Tibial nerve (tissue), 4 donors: Measurements from ENCODE around the gene RAP1GAP2. TPM values are rescaled to one million over a fixed set of nuclear protein-coding genes. Genes with fewer than 3 reads are reported as not detected.

Experiments
- DNase-seq, 2 donors: peaks; one replicate each; pipeline ENCODE4 v3.0.0-alpha.2; 2019; ENCODE audit warnings: low spot score in 2 of 2
- H3K27ac ChIP-seq, 4 donors: fragments of 200-600 bp; sonication (generic) in 3 of 4; one replicate each; pipeline ENCODE4 v1.5.1; 2017 to 2019; ENCODE audit warnings: mild to moderate bottlenecking in 1 of 4
- H3K27me3 ChIP-seq, 2 donors: fragments of 200-600 bp; sonication (generic) in 1 of 2; one replicate each; pipeline versions ENCODE4 v1.5.1 to v1.6.0; 2017 to 2019
- H3K36me3 ChIP-seq, 3 donors: fragments of 200-600 bp; sonication (generic); one replicate each; pipeline ENCODE4 v1.5.1; 2018 to 2019
- H3K4me1 ChIP-seq, 4 donors: fragments of 200-600 bp; sonication (generic) in 3 of 4; one replicate each; pipeline ENCODE4 v1.5.1; 2017 to 2019
- H3K4me3 ChIP-seq, 4 donors: fragments of 200-600 bp; sonication (generic) in 3 of 4; one replicate each; pipeline ENCODE4 v1.5.1; 2017 to 2019; ENCODE audit warnings: mild to moderate bottlenecking in 1 of 4, moderate library complexity in 1 of 4
- H3K9me3 ChIP-seq, 4 donors: fragments of 200-600 bp; sonication (generic) in 3 of 4; one replicate each; pipeline ENCODE4 v1.5.1; 2017 to 2019
- CTCF ChIP-seq, 5 experiments: fragments of 200-600 bp in 3 of 5; fragments of 450-650 bp in 2 of 5; sonication (generic) in 3 of 5; IDR thresholded peaks; one replicate each; pipeline ENCODE4 v1.5.1; 2016 to 2019; ENCODE audit warnings: antibody characterized with exemption in 5 of 5, mild to moderate bottlenecking in 3 of 5, moderate library complexity in 2 of 5
- EP300 ChIP-seq, 2 donors: sonication (generic); formaldehyde crosslinking; IDR thresholded peaks; one replicate each; pipeline ENCODE4 v1.6.1; 2017; ENCODE audit warnings: antibody characterized with exemption in 2 of 2, mild to moderate bottlenecking in 1 of 2
- POLR2A ChIP-seq, 2 donors: fragments of 450-650 bp; IDR thresholded peaks; one replicate each; pipeline ENCODE4 v1.6.1; 2017; ENCODE audit warnings: antibody characterized with exemption in 2 of 2, mild to moderate bottlenecking in 2 of 2, moderate library complexity in 2 of 2
- WGBS, 2 donors: methylation state at CpG; one replicate each; pipeline ENCODE4 v1.1.5; 2018; 5-methylcytosine and 5-hydroxymethylcytosine counted together
- total RNA-seq, 4 donors: library from RNA; depleted of rRNA; stranded (reverse); fragments of >200 nt; gene quantifications; one replicate each; pipeline ENCODE4 v1.1.0, GENCODE V29; 2016

The RAP1GAP2 gene
- total RNA-seq, 4 donors from 2014 or later = 5.4 to 18.2 (median 11.9) TPM

DNA sequence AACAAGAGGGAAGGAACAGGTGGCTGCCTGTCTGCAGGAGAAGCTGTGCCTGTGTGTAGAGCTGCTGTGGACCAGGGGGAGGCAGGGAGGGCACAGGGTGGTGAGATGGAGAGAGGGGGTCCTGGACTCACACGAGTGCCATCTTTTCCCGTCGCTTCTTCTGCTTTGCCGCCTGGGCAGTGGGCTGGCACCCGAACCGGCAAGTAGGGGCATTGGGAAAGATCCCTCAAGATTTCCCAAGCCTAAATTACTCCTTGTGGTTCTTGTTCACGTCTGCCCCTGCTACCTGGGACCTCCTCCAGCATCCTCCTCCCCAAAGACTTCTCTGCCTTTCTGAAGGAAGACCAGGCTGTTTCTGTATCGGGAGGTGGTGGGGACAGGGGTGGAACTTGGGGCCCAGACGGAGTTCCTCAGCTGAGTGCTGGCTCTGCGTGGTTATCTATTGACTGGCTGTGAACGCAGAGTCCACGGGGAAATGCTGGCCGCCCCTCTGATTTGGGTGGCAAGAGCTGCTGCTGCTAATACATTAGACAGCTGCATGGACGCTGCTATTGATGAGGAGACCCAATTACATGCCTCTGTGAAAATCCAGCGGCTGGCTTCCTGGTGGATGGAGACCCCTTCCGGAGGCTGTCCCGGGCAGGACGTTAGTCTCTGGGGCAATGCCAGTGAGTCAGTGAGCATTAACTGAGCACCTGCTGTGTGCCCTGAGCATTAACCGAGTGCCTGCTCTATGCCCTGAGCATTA is 152.7 kb downstream of the RAP1GAP2 start:
- H3K9me3 ChIP-seq = no peaks in the 10 kb centered on the region
- H3K27ac ChIP-seq = no peak overlapping the region
- no peaks in the 10 kb centered on the region for H3K4me1 ChIP-seq
- no peaks in the 10 kb centered on the region for H3K27me3 ChIP-seq
- TF ChIP-seq POLR2A (IDR thresholded peaks at IDR 0.05) = no peak
- H3K36me3 ChIP-seq = no peaks in the 10 kb centered on the region
- H3K4me3 ChIP-seq = no peak overlapping the region
- no peak for DNase-seq
- 73 to 76% methylated on average over 14 to 19 of the region's 19 CpGs for WGBS, 2 donors

GRCh38 chr17:2949469-2950044 is 153.3 kb downstream of the RAP1GAP2 start:
- Histone ChIP-seq H3K9me3 (no peaks in the 10 kb centered on the region), H3K36me3 (no peaks in the 10 kb centered on the region), H3K4me1 (no peaks in the 10 kb centered on the region), H3K27ac (no peak overlapping the region), H3K27me3 (no peaks in the 10 kb centered on the region), H3K4me3 (no peak overlapping the region)
- TF ChIP-seq POLR2A (IDR thresholded peaks at IDR 0.05) (no peak), EP300 (IDR thresholded peaks at IDR 0.05) (no peak), CTCF (IDR thresholded peaks at IDR 0.05) (no peak)
- WGBS, 2 donors = 77 to 90% methylated on average over 3 to 7 of the region's 7 CpGs
- DNase-seq = no peak

GRCh38 chr17:2950846-2951245 is 154.6 kb downstream of the RAP1GAP2 start:
- 91% methylated on average over 10 of the region's 10 CpGs for WGBS, 2 donors
- Histone ChIP-seq H3K4me1 (peaks cover 0 to 7% (median 3%) of the 10 kb centered on the region in 4 donors), H3K27me3 (no peaks in the 10 kb centered on the region), H3K4me3 (no peak overlapping the region), H3K36me3 (no peaks in the 10 kb centered on the region), H3K27ac (no peak overlapping the region), H3K9me3 (no peaks in the 10 kb centered on the region)
- no peak for TF ChIP-seq EP300 (IDR thresholded peaks at IDR 0.05)
- TF ChIP-seq CTCF (IDR thresholded peaks at IDR 0.05) = no peak
- no peak for TF ChIP-seq POLR2A (IDR thresholded peaks at IDR 0.05)
- no peak for DNase-seq

DNA sequence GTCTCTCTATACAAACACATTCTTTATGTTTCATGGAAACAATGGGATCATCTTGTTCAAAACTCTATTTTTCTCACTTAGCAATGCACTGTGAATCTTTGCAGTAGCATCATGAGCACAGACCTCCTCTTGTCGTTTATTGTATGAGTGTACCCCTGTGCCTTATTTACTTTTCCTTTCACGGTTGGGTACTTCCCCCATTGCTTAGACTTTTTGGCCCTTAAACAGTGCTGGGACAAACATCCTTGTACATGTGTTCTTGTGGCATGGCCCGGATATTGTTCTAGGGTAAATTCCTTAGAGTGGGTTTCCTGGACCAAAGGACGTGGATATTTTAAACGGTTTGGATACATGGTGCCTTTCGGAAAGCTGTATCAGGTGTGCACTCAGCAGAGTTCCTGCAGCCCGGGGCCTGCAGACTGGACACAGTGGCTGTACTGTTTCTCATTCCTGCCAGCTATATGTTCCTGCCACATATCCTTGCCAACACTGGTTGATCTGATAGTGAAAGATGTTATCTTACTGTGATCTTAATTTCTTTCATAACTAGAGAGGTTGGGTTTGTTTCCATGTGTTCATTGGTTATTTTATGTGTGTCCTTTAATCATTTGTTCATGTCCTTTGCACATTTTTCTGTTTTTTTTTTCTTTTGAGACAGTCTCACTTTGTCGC is 156.1 kb downstream of the RAP1GAP2 start:
- no peaks in the 10 kb centered on the region for H3K27me3 ChIP-seq
- no peaks in the 10 kb centered on the region for H3K36me3 ChIP-seq
- WGBS, 2 donors = 58 to 62% methylated on average over 8 of the region's 8 CpGs
- no peak overlapping the region for H3K4me3 ChIP-seq
- no peak for DNase-seq
- no peak overlapping the region for H3K27ac ChIP-seq
- no peak for TF ChIP-seq CTCF (IDR thresholded peaks at IDR 0.05)
- no peak for TF ChIP-seq POLR2A (IDR thresholded peaks at IDR 0.05)
- TF ChIP-seq EP300 (IDR thresholded peaks at IDR 0.05) = no peak
- H3K4me1 ChIP-seq = peaks cover 0 to 16% (median 10%) of the 10 kb centered on the region in 4 donors
- no peaks in the 10 kb centered on the region for H3K9me3 ChIP-seq

GRCh38 chr17:2954898-2955445 is 158.7 kb downstream of the RAP1GAP2 start:
- peak overlapping the region in 1 of 4 donors; percentile 64 for H3K27ac ChIP-seq
- H3K9me3 ChIP-seq = no peaks in the 10 kb centered on the region
- peaks cover 0 to 34% (median 21%) of the 10 kb centered on the region in 4 donors for H3K4me1 ChIP-seq
- no peak overlapping the region for H3K4me3 ChIP-seq
- H3K36me3 ChIP-seq = no peaks in the 10 kb centered on the region
- 45 to 46% methylated on average over 8 of the region's 8 CpGs for WGBS, 2 donors
- no peak for TF ChIP-seq CTCF (IDR thresholded peaks at IDR 0.05)
- TF ChIP-seq EP300 (IDR thresholded peaks at IDR 0.05) = peak in 1 of 2 donors; percentile 47
- DNase-seq = no peak
- H3K27me3 ChIP-seq = no peaks in the 10 kb centered on the region
